Pancreas (tissue), 10 donors: ENCODE results near the gene PTPRD. TPM values are rescaled to one million over a fixed set of nuclear protein-coding genes. Genes with fewer than 3 reads are reported as not detected.

Experiments used
- ATAC-seq, 4 donors: fragments of 200-7000 bp; cut with Tn5 transposase; one replicate each; pipeline versions ENCODE4 v1.8.0 to v1.9.1; 2020; ENCODE audit warnings: mild to moderate bottlenecking in 4 of 4, moderate library complexity in 4 of 4
- DNase-seq, 6 donors: peaks; one replicate each; pipeline ENCODE4 v3.0.0-alpha.2; 2020
- FAIRE-seq: peaks from 2 replicates; lab custom pipeline; 2012; peaks lifted over from hg19 to GRCh38; lab: Jason Lieb, UNC
- H3K27ac ChIP-seq, 4 donors: fragments of 200-600 bp; sonication (generic); 1 replicate in 3 of 4; 2 replicates in 1 of 4; pipeline versions ENCODE4 v1.5.0 to v1.8.0; 2020
- H3K27me3 ChIP-seq, 4 donors: fragments of 200-600 bp; one replicate each; pipeline ENCODE4 v1.8.0; 2021
- H3K36me3 ChIP-seq, 3 donors: fragments of 200-600 bp; sonication (generic) in 1 of 3; one replicate each; pipeline versions ENCODE4 v1.5.0 to v1.8.0; 2020 to 2021
- H3K4me1 ChIP-seq, 3 donors: fragments of 200-600 bp; one replicate each; pipeline ENCODE4 v1.8.0; 2021
- H3K4me3 ChIP-seq, 4 donors: fragments of 200-600 bp; sonication (generic) in 2 of 4; one replicate each; pipeline versions ENCODE4 v1.5.0 to v1.8.0; 2020 to 2021
- H3K9me3 ChIP-seq, 4 donors: fragments of 200-600 bp; one replicate each; pipeline ENCODE4 v1.8.0; 2021
- WGBS, 2 donors: extraction: QIAGEN DNeasy Blood & Tissue Kit; methylation state at CpG; one replicate each; pipeline ENCODE4 v1.1.7; 2013; 5-methylcytosine and 5-hydroxymethylcytosine counted together
- intact Hi-C, 3 donors: fragments of 100-400 bp; cut with DNase I; formaldehyde crosslinking; loops; one replicate each; pipeline versions ENCODE4 v1.11.1 to v1.14.2; 2022
- polyA plus RNA-seq, 2 donors: library from polyadenylated mRNA; stranded (reverse); fragments of 200-250 nt; gene quantifications; one replicate each; pipeline ENCODE4 v1.2.3, GENCODE V29; 2013
- total RNA-seq, 6 donors: library from RNA; stranded (reverse); fragmentation: NEBNext Ultra II Directional in 4 of 6; extraction: Animal tissue kit (Norgen Biotek cat#: 25700) in 4 of 6; gene quantifications; one replicate each; pipeline versions ENCODE4 v1.2.1 to v1.2.4, GENCODE V29; 2021 to 2023
- TF ChIP-seq, protein P1 (sequence below), 4 donors: fragments of 200-600 bp; sonication (generic) in 3 of 4; IDR thresholded peaks; one replicate each; pipeline versions ENCODE4 v1.5.0 to v1.8.0; 2021; ENCODE audit warnings: antibody characterized with exemption in 4 of 4
- donor health status: healthy with polysubstance abuse.
- donor health status: DM: no; HTN: no; CAD: no; lungs with moderate emphysema.
- donor health status: DM: no; HTN: no; CAD: no.
- donor health status: control.
- donor health status: control.
- donor health status: Bipolar disorder and iron deficiency.
- donor health status: DM: yes; HTN: yes; CAD: no.
- donor health status: DM: no; HTN: no; CAD: no.
- donor health status: DM: no; HTN: no; CAD: no.
- donor health status: DM: yes; HTN: yes; CAD: no.

PTPRD gene
- total and polyA plus RNA-seq, 8 donors, result 2.1 to 21.7 (median 5.1) TPM

GRCh38 chr9:8800196-8800595 is 1812.6 kb downstream of the PTPRD start:
- H3K27ac ChIP-seq, result no peak overlapping the region
- DNase-seq (no peak), ATAC-seq (no peak), FAIRE-seq (no peak)
- H3K9me3 ChIP-seq, result no peaks in the 10 kb centered on the region
- H3K4me1 ChIP-seq, result no peaks in the 10 kb centered on the region
- intact Hi-C loops, result no loop called here
- no peak overlapping the region for H3K4me3 ChIP-seq
- TF ChIP-seq, protein P1, sequence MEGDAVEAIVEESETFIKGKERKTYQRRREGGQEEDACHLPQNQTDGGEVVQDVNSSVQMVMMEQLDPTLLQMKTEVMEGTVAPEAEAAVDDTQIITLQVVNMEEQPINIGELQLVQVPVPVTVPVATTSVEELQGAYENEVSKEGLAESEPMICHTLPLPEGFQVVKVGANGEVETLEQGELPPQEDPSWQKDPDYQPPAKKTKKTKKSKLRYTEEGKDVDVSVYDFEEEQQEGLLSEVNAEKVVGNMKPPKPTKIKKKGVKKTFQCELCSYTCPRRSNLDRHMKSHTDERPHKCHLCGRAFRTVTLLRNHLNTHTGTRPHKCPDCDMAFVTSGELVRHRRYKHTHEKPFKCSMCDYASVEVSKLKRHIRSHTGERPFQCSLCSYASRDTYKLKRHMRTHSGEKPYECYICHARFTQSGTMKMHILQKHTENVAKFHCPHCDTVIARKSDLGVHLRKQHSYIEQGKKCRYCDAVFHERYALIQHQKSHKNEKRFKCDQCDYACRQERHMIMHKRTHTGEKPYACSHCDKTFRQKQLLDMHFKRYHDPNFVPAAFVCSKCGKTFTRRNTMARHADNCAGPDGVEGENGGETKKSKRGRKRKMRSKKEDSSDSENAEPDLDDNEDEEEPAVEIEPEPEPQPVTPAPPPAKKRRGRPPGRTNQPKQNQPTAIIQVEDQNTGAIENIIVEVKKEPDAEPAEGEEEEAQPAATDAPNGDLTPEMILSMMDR (IDR thresholded peaks at IDR 0.05), result no peak
- H3K27me3 ChIP-seq, result no peaks in the 10 kb centered on the region
- H3K36me3 ChIP-seq, result no peaks in the 10 kb centered on the region
- 63 to 68% methylated on average over 3 of the region's 3 CpGs for WGBS, 2 donors

DNA sequence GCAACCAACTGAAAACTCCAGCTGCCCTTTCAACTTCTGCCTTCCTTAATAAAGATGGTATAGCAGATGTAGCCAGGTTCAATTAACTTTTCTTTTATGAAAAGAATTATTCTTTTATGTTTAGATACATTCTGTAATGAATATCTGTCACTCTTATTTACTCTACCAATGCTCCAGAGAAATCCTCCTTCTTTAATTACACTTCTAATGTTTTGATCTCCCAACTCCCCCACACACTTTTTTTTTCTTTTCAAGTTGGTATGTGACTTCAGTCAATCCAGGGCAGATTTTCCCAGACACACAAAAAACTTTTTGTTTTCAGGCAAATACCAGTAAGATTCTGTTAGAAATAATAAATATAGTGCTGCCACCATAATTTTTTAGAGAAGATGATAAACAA is 1813.2 kb downstream of the PTPRD start:
- no peak overlapping the region for H3K27ac ChIP-seq
- H3K27me3 ChIP-seq, result no peaks in the 10 kb centered on the region
- H3K4me1 ChIP-seq, result no peaks in the 10 kb centered on the region
- intact Hi-C loops, result no loop called here
- no peaks in the 10 kb centered on the region for H3K9me3 ChIP-seq
- TF ChIP-seq, protein P1 (IDR thresholded peaks at IDR 0.05), result no peak
- no peak overlapping the region for H3K4me3 ChIP-seq
- ATAC-seq (no peak), FAIRE-seq (no peak), DNase-seq (no peak)
- H3K36me3 ChIP-seq, result no peaks in the 10 kb centered on the region

DNA sequence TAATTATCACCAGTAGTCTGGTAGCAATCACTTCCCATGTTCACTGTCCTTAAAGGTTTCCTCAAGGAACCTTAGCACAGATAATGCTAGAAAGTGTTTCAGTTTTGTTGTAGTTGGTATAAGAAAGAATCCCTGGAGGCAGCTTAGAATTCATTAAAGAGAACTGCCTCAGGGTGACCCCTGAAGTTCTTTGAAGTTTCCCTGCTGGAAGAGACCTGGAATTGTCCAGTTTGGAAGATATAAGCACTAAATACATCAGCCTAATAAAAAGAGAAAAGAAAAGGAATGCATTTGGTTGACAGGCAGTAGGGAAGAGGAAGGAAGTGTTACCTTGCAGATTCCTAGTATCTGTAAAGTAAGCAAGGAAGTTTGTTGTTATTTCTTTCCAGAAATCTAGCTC is 1813.6 kb downstream of the PTPRD start:
- ATAC-seq (no peak), FAIRE-seq (no peak), DNase-seq (no peak)
- H3K27ac ChIP-seq, result no peak overlapping the region
- no peaks in the 10 kb centered on the region for H3K36me3 ChIP-seq
- intact Hi-C loops, result no loop called here
- TF ChIP-seq, protein P1 (IDR thresholded peaks at IDR 0.05), result no peak
- no peaks in the 10 kb centered on the region for H3K9me3 ChIP-seq
- no peaks in the 10 kb centered on the region for H3K4me1 ChIP-seq
- H3K4me3 ChIP-seq, result no peak overlapping the region
- no peaks in the 10 kb centered on the region for H3K27me3 ChIP-seq

DNA sequence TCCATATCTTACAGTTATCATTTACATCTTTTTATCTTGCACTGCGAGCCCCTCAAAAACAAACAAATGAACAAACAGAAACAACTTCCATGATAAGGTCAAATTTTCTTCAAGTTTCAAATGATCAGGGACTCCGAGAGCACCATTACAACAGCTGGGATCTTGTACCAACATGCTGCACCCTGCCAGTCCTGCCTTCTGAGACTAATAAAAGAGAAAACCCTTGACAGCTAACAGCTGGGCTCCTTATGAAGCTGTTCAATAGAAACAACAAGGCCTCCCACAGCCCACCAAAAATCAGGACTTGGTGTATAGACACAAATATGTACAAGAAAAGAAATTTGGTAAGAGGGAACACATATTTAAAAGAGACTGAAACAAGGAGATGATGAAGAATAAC is 1828.0 kb downstream of the PTPRD start:
- ATAC-seq (no peak), DNase-seq (no peak), FAIRE-seq (no peak)
- no peaks in the 10 kb centered on the region for H3K36me3 ChIP-seq
- intact Hi-C loops, result no loop called here
- no peak overlapping the region for H3K27ac ChIP-seq
- TF ChIP-seq, protein P1 (IDR thresholded peaks at IDR 0.05), result no peak
- no peaks in the 10 kb centered on the region for H3K4me1 ChIP-seq
- no peak overlapping the region for H3K4me3 ChIP-seq
- 45% methylated on average over 2 of the region's 2 CpGs for WGBS, 2 donors
- H3K9me3 ChIP-seq, result no peaks in the 10 kb centered on the region
- no peaks in the 10 kb centered on the region for H3K27me3 ChIP-seq

- Histone ChIP-seq H3K4me3 (no peak overlapping the region), H3K9me3 (no peaks in the 10 kb centered on the region), H3K27ac (no peak overlapping the region), H3K27me3 (no peaks in the 10 kb centered on the region), H3K4me1 (no peaks in the 10 kb centered on the region), H3K36me3 (no peaks in the 10 kb centered on the region)
- WGBS, 2 donors, result 41 to 48% methylated on average over 6 of the region's 6 CpGs
- TF ChIP-seq, protein P1 (IDR thresholded peaks at IDR 0.05), result no peak
- DNase-seq (no peak), FAIRE-seq (no peak), ATAC-seq (no peak)
- intact Hi-C loops, result no loop called here
These were observed 1828.9 kb downstream of the PTPRD start for GRCh38 chr9:8783941-8784340.
